Lower leg skin (tissue), 3 donors: ENCODE data around the gene KCTD6.

ENCODE experiments used
- POLR2A ChIP-seq, 2 donors: fragments of 450-650 bp; IDR thresholded peaks; one replicate each; pipeline ENCODE4 v1.6.1; 2016 to 2017; ENCODE audit warnings: antibody characterized with exemption in 2 of 2, mild to moderate bottlenecking in 1 of 2, moderate library complexity in 1 of 2
- TF ChIP-seq, protein P1 (sequence below), 3 donors: fragments of 450-650 bp; IDR thresholded peaks; one replicate each; pipeline ENCODE4 v1.5.1; 2016; ENCODE audit warnings: antibody characterized with exemption in 3 of 3, mild to moderate bottlenecking in 3 of 3, moderate library complexity in 2 of 3

DNA sequence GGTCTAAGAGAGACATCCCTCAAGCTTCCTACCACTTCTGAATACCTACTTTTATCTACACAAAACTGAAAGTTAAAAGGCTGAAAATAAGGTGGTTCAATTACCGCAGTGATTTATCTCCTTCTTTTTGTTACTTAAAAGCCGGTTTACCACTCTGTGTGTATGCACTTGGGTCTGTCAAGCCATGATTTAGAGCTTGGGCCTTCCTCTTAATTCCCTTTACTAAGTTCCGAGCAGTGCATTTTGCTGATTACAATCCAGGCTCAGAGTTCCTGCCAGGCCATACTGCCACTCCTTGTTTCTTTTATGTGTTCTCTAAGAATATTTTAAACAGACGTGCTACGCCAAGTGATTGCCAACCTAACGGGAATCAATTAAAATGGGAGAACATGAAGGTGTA, 16.5 kb downstream of the KCTD6 start:
- TF ChIP-seq, protein P1, sequence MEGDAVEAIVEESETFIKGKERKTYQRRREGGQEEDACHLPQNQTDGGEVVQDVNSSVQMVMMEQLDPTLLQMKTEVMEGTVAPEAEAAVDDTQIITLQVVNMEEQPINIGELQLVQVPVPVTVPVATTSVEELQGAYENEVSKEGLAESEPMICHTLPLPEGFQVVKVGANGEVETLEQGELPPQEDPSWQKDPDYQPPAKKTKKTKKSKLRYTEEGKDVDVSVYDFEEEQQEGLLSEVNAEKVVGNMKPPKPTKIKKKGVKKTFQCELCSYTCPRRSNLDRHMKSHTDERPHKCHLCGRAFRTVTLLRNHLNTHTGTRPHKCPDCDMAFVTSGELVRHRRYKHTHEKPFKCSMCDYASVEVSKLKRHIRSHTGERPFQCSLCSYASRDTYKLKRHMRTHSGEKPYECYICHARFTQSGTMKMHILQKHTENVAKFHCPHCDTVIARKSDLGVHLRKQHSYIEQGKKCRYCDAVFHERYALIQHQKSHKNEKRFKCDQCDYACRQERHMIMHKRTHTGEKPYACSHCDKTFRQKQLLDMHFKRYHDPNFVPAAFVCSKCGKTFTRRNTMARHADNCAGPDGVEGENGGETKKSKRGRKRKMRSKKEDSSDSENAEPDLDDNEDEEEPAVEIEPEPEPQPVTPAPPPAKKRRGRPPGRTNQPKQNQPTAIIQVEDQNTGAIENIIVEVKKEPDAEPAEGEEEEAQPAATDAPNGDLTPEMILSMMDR (IDR thresholded peaks at IDR 0.05) = no peak
- TF ChIP-seq POLR2A (IDR thresholded peaks at IDR 0.05) = no peak
